Peyer's patch (tissue), 4 donors: Measurements from ENCODE around the gene KLHL29. TPM values are rescaled to one million over a fixed set of nuclear protein-coding genes. Genes with fewer than 3 reads are reported as not detected.

Experiments used
- DNase-seq, 3 donors: peaks; one replicate each; pipeline ENCODE4 v3.0.0-alpha.2; 2017 to 2019
- H3K27ac ChIP-seq, 4 donors: fragments of 200-600 bp; sonication (generic); one replicate each; pipeline ENCODE4 v1.5.1; 2016 to 2019
- H3K27me3 ChIP-seq, 2 donors: fragments of 200-600 bp; sonication (generic); one replicate each; pipeline ENCODE4 v1.5.1; 2019
- H3K36me3 ChIP-seq, 3 donors: fragments of 200-600 bp; sonication (generic); one replicate each; pipeline ENCODE4 v1.5.1; 2016 to 2019
- H3K4me1 ChIP-seq, 4 donors: fragments of 200-600 bp; sonication (generic); one replicate each; pipeline ENCODE4 v1.5.1; 2016 to 2019
- H3K4me3 ChIP-seq, 4 donors: fragments of 200-600 bp; sonication (generic); 1 replicate in 3 of 4; 2 replicates in 1 of 4; pipeline ENCODE4 v1.5.1; 2016 to 2019; ENCODE audit warnings: mild to moderate bottlenecking in 1 of 4
- H3K9me3 ChIP-seq, 4 donors: fragments of 200-600 bp; sonication (generic); one replicate each; pipeline ENCODE4 v1.5.1; 2016 to 2019; ENCODE audit warnings: mild to moderate bottlenecking in 1 of 4
- POLR2A ChIP-seq, 2 donors: fragments of 450-650 bp; IDR thresholded peaks; one replicate each; pipeline ENCODE4 v1.5.1; 2017; ENCODE audit warnings: antibody characterized with exemption in 2 of 2, mild to moderate bottlenecking in 2 of 2, moderate library complexity in 2 of 2
- total RNA-seq, 4 donors: library from RNA; depleted of rRNA; stranded (reverse); fragments of >200 nt; gene quantifications; one replicate each; pipeline ENCODE4 v1.1.0, GENCODE V29; 2016
- TF ChIP-seq, protein P1 (sequence below), 6 experiments: fragments of 450-650 bp in 4 of 6; fragments of 200-600 bp in 2 of 6; sonication (generic) in 1 of 6; IDR thresholded peaks; one replicate each; pipeline ENCODE4 v1.5.1; 2017 to 2019; ENCODE audit warnings: antibody characterized with exemption in 6 of 6, mild to moderate bottlenecking in 3 of 6, moderate library complexity in 1 of 6

KLHL29 gene
- total RNA-seq, 4 donors from 2014 or later, result 1.1 to 18.2 (median 5.0) TPM

- Histone ChIP-seq H3K36me3 (no peaks in the 10 kb centered on the region), H3K9me3 (no peaks in the 10 kb centered on the region), H3K4me1 (peaks cover 0 to 6% (median 2%) of the 10 kb centered on the region in 4 donors), H3K27me3 (no peaks in the 10 kb centered on the region), H3K27ac (no peak overlapping the region), H3K4me3 (no peak overlapping the region)
- DNase-seq, result no peak
- TF ChIP-seq, protein P1, sequence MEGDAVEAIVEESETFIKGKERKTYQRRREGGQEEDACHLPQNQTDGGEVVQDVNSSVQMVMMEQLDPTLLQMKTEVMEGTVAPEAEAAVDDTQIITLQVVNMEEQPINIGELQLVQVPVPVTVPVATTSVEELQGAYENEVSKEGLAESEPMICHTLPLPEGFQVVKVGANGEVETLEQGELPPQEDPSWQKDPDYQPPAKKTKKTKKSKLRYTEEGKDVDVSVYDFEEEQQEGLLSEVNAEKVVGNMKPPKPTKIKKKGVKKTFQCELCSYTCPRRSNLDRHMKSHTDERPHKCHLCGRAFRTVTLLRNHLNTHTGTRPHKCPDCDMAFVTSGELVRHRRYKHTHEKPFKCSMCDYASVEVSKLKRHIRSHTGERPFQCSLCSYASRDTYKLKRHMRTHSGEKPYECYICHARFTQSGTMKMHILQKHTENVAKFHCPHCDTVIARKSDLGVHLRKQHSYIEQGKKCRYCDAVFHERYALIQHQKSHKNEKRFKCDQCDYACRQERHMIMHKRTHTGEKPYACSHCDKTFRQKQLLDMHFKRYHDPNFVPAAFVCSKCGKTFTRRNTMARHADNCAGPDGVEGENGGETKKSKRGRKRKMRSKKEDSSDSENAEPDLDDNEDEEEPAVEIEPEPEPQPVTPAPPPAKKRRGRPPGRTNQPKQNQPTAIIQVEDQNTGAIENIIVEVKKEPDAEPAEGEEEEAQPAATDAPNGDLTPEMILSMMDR (IDR thresholded peaks at IDR 0.05), result no peak
- TF ChIP-seq POLR2A (IDR thresholded peaks at IDR 0.05), result no peak
Observed at GRCh38 chr2:23354554-23354953, 30.4 kb upstream of the KLHL29 start.

GRCh38 chr2:23355001-23355400, 30.0 kb upstream of the KLHL29 start:
- no peaks in the 10 kb centered on the region for H3K9me3 ChIP-seq
- H3K36me3 ChIP-seq, result no peaks in the 10 kb centered on the region
- peak in 1 of 3 donors; percentile 4 for DNase-seq
- H3K27ac ChIP-seq, result no peak overlapping the region
- no peaks in the 10 kb centered on the region for H3K27me3 ChIP-seq
- H3K4me3 ChIP-seq, result no peak overlapping the region
- peaks cover 0 to 6% (median 2%) of the 10 kb centered on the region in 4 donors for H3K4me1 ChIP-seq
- TF ChIP-seq, protein P1 (IDR thresholded peaks at IDR 0.05), result no peak
- TF ChIP-seq POLR2A (IDR thresholded peaks at IDR 0.05), result no peak

DNA sequence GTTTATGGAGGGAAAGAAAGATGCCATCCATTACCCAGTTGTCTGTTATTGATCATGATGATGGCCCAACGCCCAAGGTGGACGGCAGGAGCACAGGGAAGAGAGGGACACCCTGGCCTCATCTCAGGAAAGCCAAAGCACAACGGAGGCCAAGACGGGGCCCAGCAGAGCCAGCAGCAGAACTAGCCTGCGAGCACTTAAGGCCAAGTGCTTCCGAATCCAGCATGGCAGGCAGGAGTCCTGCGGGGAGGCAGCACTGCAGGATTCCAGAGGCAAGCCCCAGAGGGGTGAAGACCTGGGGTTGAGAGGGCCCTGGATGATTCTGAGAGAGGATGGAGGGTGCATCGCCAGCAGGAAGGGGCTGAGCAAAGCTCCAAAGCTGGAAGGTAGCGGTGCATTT, 28.3 kb upstream of the KLHL29 start:
- Histone ChIP-seq H3K4me3 (no peak overlapping the region), H3K9me3 (no peaks in the 10 kb centered on the region), H3K4me1 (peaks cover 0 to 6% (median 1%) of the 10 kb centered on the region in 4 donors), H3K27ac (no peak overlapping the region), H3K36me3 (no peaks in the 10 kb centered on the region), H3K27me3 (no peaks in the 10 kb centered on the region)
- no peak for DNase-seq
- TF ChIP-seq, protein P1 (IDR thresholded peaks at IDR 0.05), result no peak
- no peak for TF ChIP-seq POLR2A (IDR thresholded peaks at IDR 0.05)

DNA sequence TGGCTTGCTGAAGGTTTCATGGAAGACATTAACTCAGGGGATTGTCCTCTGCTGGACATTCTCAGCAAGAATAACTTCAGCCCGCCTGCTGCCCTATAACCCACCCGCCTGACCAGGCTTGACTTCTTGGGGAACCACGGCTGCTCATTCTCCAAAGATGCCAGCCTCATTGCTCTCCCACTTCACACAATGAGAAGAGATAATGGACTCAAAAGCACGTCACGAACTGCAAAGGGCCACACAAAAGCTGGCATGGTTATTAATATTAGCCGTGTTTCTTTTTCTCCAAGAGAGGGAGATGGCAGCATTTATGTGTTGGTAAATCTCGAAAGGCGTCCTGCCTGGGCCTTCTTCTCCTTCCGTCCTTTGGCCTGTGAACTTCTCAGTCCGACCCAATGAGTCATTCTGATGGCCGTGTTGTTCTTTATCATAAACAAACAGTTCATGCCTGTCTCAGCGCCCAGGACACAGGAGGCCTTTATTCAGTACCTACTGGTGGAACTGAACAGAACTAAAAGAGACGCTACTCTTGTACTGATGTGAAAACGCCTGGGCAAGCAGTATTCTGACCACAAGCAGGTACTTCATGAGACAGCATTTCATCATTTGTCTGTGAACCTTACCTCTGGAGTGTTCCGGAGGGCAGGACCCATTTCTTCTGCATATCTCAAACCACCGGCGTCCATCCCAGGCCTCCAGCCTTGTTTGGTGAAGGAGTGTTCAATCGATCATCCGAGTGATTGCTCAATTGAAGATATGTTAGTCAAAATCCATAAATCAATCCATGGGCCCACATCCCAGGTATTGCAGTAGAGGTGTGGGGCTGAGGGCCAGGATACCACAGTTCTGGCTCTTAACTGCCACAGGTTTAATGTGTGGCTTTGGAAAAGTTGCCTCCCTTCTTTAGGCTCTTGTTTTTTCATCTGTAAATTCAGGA, 25.1 kb upstream of the KLHL29 start:
- DNase-seq, result peak in 1 of 3 donors; percentile 5
- no peaks in the 10 kb centered on the region for H3K27me3 ChIP-seq
- H3K4me3 ChIP-seq, result no peak overlapping the region
- no peak overlapping the region for H3K27ac ChIP-seq
- H3K36me3 ChIP-seq, result no peaks in the 10 kb centered on the region
- TF ChIP-seq POLR2A (IDR thresholded peaks at IDR 0.05), result no peak
- TF ChIP-seq, protein P1 (IDR thresholded peaks at IDR 0.05), result no peak
- no peaks in the 10 kb centered on the region for H3K9me3 ChIP-seq
- H3K4me1 ChIP-seq, result no peaks in the 10 kb centered on the region

DNA sequence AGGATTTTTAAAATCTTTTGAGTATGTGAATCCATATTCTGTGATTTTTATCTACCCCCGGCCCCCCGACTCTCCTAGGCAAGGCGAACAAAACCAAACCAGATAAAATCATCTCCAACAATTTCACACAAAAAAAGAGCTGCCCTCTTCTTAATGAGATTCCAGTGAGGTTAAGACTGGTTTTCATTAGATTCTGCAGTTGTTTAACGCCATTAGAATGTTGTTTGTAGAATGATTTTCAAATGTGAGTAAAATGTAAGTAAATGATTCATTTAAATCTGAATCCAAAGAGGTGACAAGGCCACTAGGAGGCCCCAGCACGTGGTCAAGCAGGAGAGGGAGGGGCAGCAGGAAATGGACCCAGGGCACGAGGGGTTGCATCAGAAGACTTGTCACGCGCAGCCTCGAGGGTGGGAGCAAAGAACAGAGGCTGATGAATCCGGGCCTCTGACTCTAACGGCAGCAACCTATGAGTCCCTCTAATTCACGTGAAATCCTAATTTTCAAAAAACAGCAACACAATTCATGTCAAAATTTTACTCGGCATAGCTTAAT, 24.3 kb upstream of the KLHL29 start:
- Histone ChIP-seq H3K36me3 (no peaks in the 10 kb centered on the region), H3K4me3 (no peak overlapping the region), H3K9me3 (no peaks in the 10 kb centered on the region), H3K27ac (no peak overlapping the region), H3K27me3 (no peaks in the 10 kb centered on the region), H3K4me1 (no peaks in the 10 kb centered on the region)
- peak in 1 of 3 donors; percentile 8 for DNase-seq
- TF ChIP-seq POLR2A (IDR thresholded peaks at IDR 0.05), result no peak
- TF ChIP-seq, protein P1 (IDR thresholded peaks at IDR 0.05), result no peak
